KMS-11 (cell line): ENCODE data around the gene PIGBOS1.

ENCODE experiments used
- H2AFZ ChIP-seq: fragments of 200-600 bp; sonication (generic); 2 replicates; pipeline ENCODE4 v1.6.1; 2016; ENCODE audit warnings: antibody characterized with exemption, mixed run types, low read depth
- H3K27ac ChIP-seq: fragments of 200-600 bp; sonication (generic); 2 replicates; pipeline ENCODE4 v1.6.1; 2016; ENCODE audit warnings: mild to moderate bottlenecking, mixed run types
- H3K27me3 ChIP-seq: fragments of 200-600 bp; sonication (generic); 2 replicates; pipeline ENCODE4 v1.6.1; 2017; ENCODE audit warnings: mild to moderate bottlenecking, low read depth, mixed run types, moderate library complexity; ENCODE audit not compliant: insufficient read depth
- H3K36me3 ChIP-seq: fragments of 200-600 bp; sonication (generic); 2 replicates; pipeline ENCODE4 v1.6.1; 2017; ENCODE audit warnings: mild to moderate bottlenecking, mixed run types; ENCODE audit not compliant: insufficient read depth
- H3K4me1 ChIP-seq: fragments of 200-600 bp; sonication (generic); 2 replicates; pipeline ENCODE4 v1.6.1; 2016; ENCODE audit warnings: mild to moderate bottlenecking, low read depth, mixed run types; ENCODE audit not compliant: poor library complexity, severe bottlenecking
- H3K4me2 ChIP-seq: fragments of 200-600 bp; sonication (generic); 2 replicates; pipeline ENCODE4 v1.7.0; 2016; ENCODE audit warnings: mild to moderate bottlenecking, mixed run types
- H3K4me3 ChIP-seq: fragments of 200-600 bp; sonication (generic); IDR thresholded peaks from 2 replicates; pipeline ENCODE4 v1.6.1; 2017; ENCODE audit warnings: low read depth, low read length, mixed read lengths; ENCODE audit not compliant: insufficient read depth
- H3K79me2 ChIP-seq: fragments of 200-600 bp; sonication (generic); 2 replicates; pipeline ENCODE4 v1.6.1; 2016; ENCODE audit warnings: low read depth, mixed run types; ENCODE audit not compliant: insufficient read depth
- H3K9ac ChIP-seq: fragments of 200-600 bp; sonication (generic); 2 replicates; pipeline ENCODE4 v1.6.1; 2016; ENCODE audit warnings: mild to moderate bottlenecking, mixed run types
- H4K20me1 ChIP-seq: fragments of 200-600 bp; sonication (generic); 2 replicates; pipeline ENCODE4 v1.6.1; 2016; ENCODE audit warnings: mild to moderate bottlenecking, mixed run types; ENCODE audit not compliant: insufficient read depth
- TF ChIP-seq, protein P1 (sequence below): fragments of 200-600 bp; sonication (generic); conservative IDR thresholded peaks from 2 replicates; pipeline ENCODE4 v1.6.1; 2017; ENCODE audit warnings: low read depth, mild to moderate bottlenecking, antibody characterized with exemption, low read length, moderate library complexity, mixed read lengths

PIGBOS1 gene

GRCh38 chr15:55270291-55270690 is 48.6 kb downstream of the PIGBOS1 start:
- no peak overlapping the region for H3K4me3 ChIP-seq
- H3K4me2 ChIP-seq, result no peak overlapping the region
- H3K27me3 ChIP-seq, result no peaks in the 10 kb centered on the region
- TF ChIP-seq, protein P1, sequence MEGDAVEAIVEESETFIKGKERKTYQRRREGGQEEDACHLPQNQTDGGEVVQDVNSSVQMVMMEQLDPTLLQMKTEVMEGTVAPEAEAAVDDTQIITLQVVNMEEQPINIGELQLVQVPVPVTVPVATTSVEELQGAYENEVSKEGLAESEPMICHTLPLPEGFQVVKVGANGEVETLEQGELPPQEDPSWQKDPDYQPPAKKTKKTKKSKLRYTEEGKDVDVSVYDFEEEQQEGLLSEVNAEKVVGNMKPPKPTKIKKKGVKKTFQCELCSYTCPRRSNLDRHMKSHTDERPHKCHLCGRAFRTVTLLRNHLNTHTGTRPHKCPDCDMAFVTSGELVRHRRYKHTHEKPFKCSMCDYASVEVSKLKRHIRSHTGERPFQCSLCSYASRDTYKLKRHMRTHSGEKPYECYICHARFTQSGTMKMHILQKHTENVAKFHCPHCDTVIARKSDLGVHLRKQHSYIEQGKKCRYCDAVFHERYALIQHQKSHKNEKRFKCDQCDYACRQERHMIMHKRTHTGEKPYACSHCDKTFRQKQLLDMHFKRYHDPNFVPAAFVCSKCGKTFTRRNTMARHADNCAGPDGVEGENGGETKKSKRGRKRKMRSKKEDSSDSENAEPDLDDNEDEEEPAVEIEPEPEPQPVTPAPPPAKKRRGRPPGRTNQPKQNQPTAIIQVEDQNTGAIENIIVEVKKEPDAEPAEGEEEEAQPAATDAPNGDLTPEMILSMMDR, result no peak
- no peak overlapping the region for H2AFZ ChIP-seq
- H3K9ac ChIP-seq, result no peak overlapping the region
- H3K27ac ChIP-seq, result no peak overlapping the region
- no peaks in the 10 kb centered on the region for H3K36me3 ChIP-seq
- H3K4me1 ChIP-seq, result peaks cover 15% of the 10 kb centered on the region
- H3K79me2 ChIP-seq, result peaks cover 34% of the 10 kb centered on the region; the same call in 1 of the 2 replicates
- no peaks in the 10 kb centered on the region for H4K20me1 ChIP-seq

DNA sequence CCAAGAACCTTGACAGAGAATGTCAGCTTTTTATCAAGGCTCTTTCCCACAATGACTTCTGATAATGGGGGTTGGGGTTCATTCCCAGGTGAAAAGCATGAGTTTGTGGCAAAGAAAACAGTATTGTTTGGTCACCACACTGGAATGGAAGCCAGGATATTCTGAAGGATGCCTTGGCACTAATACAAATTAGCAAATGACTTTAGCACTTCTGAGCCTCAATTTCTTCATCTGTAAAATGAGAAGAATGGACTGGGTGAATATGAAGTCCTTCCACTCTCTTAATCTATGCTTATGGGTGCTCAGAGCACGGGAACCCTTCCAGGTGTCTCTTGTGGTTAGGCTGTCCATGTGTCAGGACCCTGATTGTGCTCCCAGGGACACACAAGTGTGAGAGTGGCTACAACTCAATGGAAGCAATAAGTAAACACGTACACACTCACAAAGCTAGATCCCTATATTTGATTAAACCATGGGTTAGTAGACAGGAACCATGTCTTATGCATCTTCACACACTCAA is 50.7 kb downstream of the PIGBOS1 start:
- TF ChIP-seq, protein P1, result no peak
- Histone ChIP-seq H3K79me2 (peaks cover 17% of the 10 kb centered on the region; the same call in 1 of the 2 replicates), H3K36me3 (no peaks in the 10 kb centered on the region), H3K9ac (no peak overlapping the region), H2AFZ (no peak overlapping the region), H3K27me3 (no peaks in the 10 kb centered on the region), H3K4me3 (no peak overlapping the region), H3K4me2 (no peak overlapping the region), H4K20me1 (no peaks in the 10 kb centered on the region), H3K4me1 (no peaks in the 10 kb centered on the region), H3K27ac (no peak overlapping the region)

GRCh38 chr15:55267401-55268175 is 51.3 kb downstream of the PIGBOS1 start:
- H3K9ac ChIP-seq, result no peak overlapping the region
- peaks cover 12% of the 10 kb centered on the region; the same call in 1 of the 2 replicates for H3K79me2 ChIP-seq
- H3K4me2 ChIP-seq, result no peak overlapping the region
- H4K20me1 ChIP-seq, result no peaks in the 10 kb centered on the region
- no peaks in the 10 kb centered on the region for H3K36me3 ChIP-seq
- no peak overlapping the region for H3K4me3 ChIP-seq
- H3K27me3 ChIP-seq, result no peaks in the 10 kb centered on the region
- TF ChIP-seq, protein P1, result no peak
- H3K27ac ChIP-seq, result no peak overlapping the region
- H2AFZ ChIP-seq, result no peak overlapping the region
- H3K4me1 ChIP-seq, result no peaks in the 10 kb centered on the region
